ENCODE results near the gene DISC1. TPM values are rescaled to one million over a fixed set of nuclear protein-coding genes. Genes with fewer than 3 reads are reported as not detected.

DISC1 gene
- total and polyA plus RNA-seq, 2 of the 13 experiments (the other 11 are each of a cell fraction or from before 2014, with no cell fraction given) = 4.2 to 4.6 TPM

DNA sequence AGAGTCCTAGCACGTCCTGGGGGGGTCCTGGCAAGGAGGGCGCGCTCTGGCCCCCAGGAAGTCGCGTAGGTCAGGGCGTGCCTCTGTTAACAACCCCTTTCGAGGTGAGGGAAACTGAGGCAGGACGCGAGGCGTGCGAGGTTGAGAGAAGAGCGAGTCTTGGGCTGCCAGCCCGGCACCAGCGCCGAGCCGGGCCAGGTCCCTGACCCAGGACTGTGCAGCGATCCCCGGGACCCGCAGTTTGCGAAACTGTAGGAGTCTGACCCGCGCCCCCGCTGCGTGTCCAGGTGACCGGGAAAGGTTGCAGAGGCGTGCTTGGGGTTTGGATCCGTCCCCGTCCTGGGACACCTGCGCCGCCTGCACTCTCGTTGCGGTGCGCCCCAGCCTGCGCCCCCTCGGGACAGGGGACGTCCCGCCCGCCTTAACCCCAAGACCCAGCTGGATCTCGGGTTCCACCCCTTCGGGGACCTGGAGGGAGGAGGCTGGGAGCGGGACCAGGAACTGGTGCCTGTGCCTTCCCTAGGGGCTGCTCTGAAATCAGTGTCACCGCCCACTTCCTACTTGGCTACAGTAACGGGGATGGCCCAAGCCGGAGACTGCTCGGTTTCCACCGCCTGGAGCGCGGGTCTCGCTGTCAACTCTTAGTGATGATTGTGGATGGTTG lies 493 bp downstream of the DISC1 start (continued):
- TF ChIP-seq, protein P1, sequence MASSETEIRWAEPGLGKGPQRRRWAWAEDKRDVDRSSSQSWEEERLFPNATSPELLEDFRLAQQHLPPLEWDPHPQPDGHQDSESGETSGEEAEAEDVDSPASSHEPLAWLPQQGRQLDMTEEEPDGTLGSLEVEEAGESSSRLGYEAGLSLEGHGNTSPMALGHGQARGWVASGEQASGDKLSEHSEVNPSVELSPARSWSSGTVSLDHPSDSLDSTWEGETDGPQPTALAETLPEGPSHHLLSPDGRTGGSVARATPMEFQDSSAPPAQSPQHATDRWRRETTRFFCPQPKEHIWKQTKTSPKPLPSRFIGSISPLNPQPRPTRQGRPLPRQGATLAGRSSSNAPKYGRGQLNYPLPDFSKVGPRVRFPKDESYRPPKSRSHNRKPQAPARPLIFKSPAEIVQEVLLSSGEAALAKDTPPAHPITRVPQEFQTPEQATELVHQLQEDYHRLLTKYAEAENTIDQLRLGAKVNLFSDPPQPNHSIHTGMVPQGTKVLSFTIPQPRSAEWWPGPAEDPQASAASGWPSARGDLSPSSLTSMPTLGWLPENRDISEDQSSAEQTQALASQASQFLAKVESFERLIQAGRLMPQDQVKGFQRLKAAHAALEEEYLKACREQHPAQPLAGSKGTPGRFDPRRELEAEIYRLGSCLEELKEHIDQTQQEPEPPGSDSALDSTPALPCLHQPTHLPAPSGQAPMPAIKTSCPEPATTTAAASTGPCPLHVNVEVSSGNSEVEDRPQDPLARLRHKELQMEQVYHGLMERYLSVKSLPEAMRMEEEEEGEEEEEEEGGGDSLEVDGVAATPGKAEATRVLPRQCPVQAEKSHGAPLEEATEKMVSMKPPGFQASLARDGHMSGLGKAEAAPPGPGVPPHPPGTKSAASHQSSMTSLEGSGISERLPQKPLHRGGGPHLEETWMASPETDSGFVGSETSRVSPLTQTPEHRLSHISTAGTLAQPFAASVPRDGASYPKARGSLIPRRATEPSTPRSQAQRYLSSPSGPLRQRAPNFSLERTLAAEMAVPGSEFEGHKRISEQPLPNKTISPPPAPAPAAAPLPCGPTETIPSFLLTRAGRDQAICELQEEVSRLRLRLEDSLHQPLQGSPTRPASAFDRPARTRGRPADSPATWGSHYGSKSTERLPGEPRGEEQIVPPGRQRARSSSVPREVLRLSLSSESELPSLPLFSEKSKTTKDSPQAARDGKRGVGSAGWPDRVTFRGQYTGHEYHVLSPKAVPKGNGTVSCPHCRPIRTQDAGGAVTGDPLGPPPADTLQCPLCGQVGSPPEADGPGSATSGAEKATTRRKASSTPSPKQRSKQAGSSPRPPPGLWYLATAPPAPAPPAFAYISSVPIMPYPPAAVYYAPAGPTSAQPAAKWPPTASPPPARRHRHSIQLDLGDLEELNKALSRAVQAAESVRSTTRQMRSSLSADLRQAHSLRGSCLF (CRISPR knock-in tag; IDR thresholded peaks at IDR 0.05; ENCODE audit: borderline replicate concordance) = no peak
- TF ChIP-seq RFX1 (IDR thresholded peaks at IDR 0.05) = no peak
- TF ChIP-seq ARID2 (CRISPR knock-in tag; IDR thresholded peaks at IDR 0.05; ENCODE audit: borderline replicate concordance) = no peak
- TF ChIP-seq, protein P2, sequence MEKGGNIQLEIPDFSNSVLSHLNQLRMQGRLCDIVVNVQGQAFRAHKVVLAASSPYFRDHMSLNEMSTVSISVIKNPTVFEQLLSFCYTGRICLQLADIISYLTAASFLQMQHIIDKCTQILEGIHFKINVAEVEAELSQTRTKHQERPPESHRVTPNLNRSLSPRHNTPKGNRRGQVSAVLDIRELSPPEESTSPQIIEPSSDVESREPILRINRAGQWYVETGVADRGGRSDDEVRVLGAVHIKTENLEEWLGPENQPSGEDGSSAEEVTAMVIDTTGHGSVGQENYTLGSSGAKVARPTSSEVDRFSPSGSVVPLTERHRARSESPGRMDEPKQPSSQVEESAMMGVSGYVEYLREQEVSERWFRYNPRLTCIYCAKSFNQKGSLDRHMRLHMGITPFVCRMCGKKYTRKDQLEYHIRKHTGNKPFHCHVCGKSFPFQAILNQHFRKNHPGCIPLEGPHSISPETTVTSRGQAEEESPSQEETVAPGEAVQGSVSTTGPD (CRISPR knock-in tag; IDR thresholded peaks at IDR 0.05) = no peak
- no peak for TF ChIP-seq ATAD3A (CRISPR knock-in tag; IDR thresholded peaks at IDR 0.05)
- no peak for TF ChIP-seq SMARCE1 (IDR thresholded peaks at IDR 0.05; ENCODE audit: borderline replicate concordance)
- TF ChIP-seq, protein P3, sequence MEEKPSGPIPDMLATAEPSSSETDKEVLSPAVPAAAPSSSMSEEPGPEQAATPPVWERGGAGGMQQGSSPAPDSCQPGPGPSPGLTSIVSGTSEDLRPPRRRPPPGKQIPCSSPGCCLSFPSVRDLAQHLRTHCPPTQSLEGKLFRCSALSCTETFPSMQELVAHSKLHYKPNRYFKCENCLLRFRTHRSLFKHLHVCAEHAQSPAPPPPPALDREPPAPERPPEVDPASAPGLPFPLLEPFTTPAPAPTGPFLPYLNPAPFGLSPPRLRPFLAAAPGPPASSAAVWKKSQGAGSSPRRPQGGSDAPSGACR (CRISPR knock-in tag; IDR thresholded peaks at IDR 0.05) = no peak
- TF ChIP-seq, protein P4, sequence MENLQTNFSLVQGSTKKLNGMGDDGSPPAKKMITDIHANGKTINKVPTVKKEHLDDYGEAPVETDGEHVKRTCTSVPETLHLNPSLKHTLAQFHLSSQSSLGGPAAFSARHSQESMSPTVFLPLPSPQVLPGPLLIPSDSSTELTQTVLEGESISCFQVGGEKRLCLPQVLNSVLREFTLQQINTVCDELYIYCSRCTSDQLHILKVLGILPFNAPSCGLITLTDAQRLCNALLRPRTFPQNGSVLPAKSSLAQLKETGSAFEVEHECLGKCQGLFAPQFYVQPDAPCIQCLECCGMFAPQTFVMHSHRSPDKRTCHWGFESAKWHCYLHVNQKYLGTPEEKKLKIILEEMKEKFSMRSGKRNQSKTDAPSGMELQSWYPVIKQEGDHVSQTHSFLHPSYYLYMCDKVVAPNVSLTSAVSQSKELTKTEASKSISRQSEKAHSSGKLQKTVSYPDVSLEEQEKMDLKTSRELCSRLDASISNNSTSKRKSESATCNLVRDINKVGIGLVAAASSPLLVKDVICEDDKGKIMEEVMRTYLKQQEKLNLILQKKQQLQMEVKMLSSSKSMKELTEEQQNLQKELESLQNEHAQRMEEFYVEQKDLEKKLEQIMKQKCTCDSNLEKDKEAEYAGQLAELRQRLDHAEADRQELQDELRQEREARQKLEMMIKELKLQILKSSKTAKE (CRISPR knock-in tag; IDR thresholded peaks at IDR 0.05; ENCODE audit: borderline replicate concordance) = no peak
- TF ChIP-seq SYNCRIP (IDR thresholded peaks at IDR 0.05; ENCODE audit: insufficient read depth, low read depth, low read length) = no peak
- no peak for TF ChIP-seq ZNF20 (CRISPR knock-in tag; IDR thresholded peaks at IDR 0.05)
- TF ChIP-seq, protein P5, sequence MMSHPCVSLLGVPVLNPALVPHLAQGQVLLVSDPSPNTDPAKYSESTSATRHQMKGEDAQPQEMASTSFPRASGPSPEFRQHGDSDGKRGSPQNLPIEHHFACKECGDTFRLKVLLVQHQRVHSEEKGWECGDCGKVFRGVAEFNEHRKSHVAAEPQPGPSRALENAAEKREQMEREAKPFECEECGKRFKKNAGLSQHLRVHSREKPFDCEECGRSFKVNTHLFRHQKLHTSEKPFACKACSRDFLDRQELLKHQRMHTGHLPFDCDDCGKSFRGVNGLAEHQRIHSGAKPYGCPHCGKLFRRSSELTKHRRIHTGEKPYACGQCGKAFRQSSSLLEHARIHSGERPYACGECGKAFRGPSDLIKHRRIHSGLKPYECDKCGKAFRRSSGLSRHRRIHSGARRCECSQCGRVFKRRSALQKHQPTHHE (CRISPR knock-in tag; IDR thresholded peaks at IDR 0.05; ENCODE audit: borderline replicate concordance) = no peak
- TF ChIP-seq TOPORS (CRISPR knock-in tag; IDR thresholded peaks at IDR 0.05) = no peak
- TF ChIP-seq NFIB (CRISPR knock-in tag; IDR thresholded peaks at IDR 0.05; ENCODE audit: borderline replicate concordance) = no peak
- TF ChIP-seq ZNF713 (CRISPR knock-in tag; IDR thresholded peaks at IDR 0.05) = no peak
- peak; percentile 50; the same call in 1 of the 2 replicates for TF ChIP-seq CAMTA2 (CRISPR knock-in tag; IDR thresholded peaks at IDR 0.05; ENCODE audit: borderline replicate concordance)
- no peak for TF ChIP-seq ZFP82 (CRISPR knock-in tag; IDR thresholded peaks at IDR 0.05; ENCODE audit: borderline replicate concordance)
- TF ChIP-seq, protein P6, sequence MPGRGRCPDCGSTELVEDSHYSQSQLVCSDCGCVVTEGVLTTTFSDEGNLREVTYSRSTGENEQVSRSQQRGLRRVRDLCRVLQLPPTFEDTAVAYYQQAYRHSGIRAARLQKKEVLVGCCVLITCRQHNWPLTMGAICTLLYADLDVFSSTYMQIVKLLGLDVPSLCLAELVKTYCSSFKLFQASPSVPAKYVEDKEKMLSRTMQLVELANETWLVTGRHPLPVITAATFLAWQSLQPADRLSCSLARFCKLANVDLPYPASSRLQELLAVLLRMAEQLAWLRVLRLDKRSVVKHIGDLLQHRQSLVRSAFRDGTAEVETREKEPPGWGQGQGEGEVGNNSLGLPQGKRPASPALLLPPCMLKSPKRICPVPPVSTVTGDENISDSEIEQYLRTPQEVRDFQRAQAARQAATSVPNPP (CRISPR knock-in tag; IDR thresholded peaks at IDR 0.05) = no peak
